ENCODE measurements around the gene STOML1. TPM values are rescaled to one million over a fixed set of nuclear protein-coding genes. Genes with fewer than 3 reads are reported as not detected.

Gene STOML1
- total and polyA plus RNA-seq, 10 of the 15 experiments (the other 5 are each of a cell fraction or from before 2014, with no cell fraction given) = 0.14 to 13.6 (median 8.3) TPM

DNA sequence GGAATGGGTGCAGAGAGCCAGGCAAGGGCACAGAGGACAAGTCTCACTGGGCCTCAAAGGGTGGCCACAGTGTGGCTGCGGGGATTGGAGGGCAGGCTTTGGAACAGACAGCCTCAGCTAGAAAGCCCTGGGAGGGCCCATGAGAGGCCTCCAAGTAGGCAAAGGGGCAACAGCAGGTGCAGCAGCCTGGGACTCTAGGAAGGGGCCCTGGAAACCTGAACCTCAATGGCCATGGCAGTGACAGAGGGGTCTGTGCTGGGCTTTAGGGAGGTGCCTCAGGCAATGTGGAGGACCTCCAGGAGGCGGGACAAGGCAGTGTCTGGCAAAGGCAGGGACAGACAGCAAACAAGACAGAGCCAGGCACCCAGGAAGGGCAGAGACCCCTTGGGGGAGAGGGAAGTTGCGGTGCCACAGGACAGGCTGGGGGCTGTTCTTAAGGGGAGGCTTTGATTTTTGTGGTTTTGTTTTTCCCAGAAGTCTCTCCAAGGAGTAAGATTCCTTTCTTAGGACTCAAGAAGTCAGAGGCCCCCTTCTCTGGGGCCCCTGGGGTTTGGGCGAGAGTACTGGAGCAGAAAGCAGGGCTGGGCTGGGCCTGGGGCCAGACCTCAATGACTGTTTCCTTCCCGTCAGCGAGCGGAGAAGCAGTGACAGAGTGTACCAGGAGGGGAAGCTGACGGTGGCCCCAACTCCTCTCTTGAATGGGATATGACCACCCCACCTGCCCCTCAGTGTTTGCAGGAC is 9.7 kb downstream of the STOML1 start:
- DNase-seq (ENCODE audit: low read depth, low spot score) (no peak), FAIRE-seq (peak; percentile 86), ATAC-seq (peak; percentile 86)
- peak overlapping the region; percentile 87 for H3K4me2 ChIP-seq (ENCODE audit: control insufficient read depth, insufficient read depth)
- in situ Hi-C loops (cut with MboI) (no loop called here), intact Hi-C loops (cut with micrococcal nuclease; ENCODE audit: unreplicated experiment) (no loop called here)
- CTCF ChIA-PET = interaction anchor here (0.9 to 3.6 kb wide), 5 partner anchors 10 to 71 kb away, joined by 3 to 26 read pairs (median 5); partner anchors contain the start of genes PML and STOML1
- BruUV-seq (replicated peaks) = no TSS peak
- H3K4me1 ChIP-seq (ENCODE audit: control insufficient read depth, insufficient read depth, low read length) = peaks cover 47% of the 10 kb centered on the region
- no peaks in the 10 kb centered on the region for H3K27me3 ChIP-seq (replicated peaks in 1 of 2; ENCODE audit: control insufficient read depth in 2 of 2, insufficient read depth in 2 of 2, low read length in 1 of 2)
- H3K36me3 ChIP-seq (ENCODE audit: control insufficient read depth in 2 of 2, insufficient read depth in 2 of 2, low read length in 1 of 2) = no peaks in the 10 kb centered on the region; a peak in 1 of 4 replicates
- peak overlapping the region; percentile 53 for H3K9ac ChIP-seq (ENCODE audit: control insufficient read depth, insufficient read depth, low read length)
- no peaks in the 10 kb centered on the region for H3K9me3 ChIP-seq (replicated peaks; ENCODE audit: control insufficient read depth, insufficient read depth, low read length)
- POLR2A ChIA-PET = interaction anchor here (0.7 to 1.7 kb wide), 2 partner anchors 12 to 14 kb away, joined by 3 to 8 read pairs; partner anchors contain the start of gene PML
- H4K20me1 ChIP-seq (ENCODE audit: control insufficient read depth, insufficient read depth) = no peaks in the 10 kb centered on the region
- peak overlapping the region; percentile 93 for H3K27ac ChIP-seq (ENCODE audit: control insufficient read depth, insufficient read depth)
- RAD21 ChIA-PET (ENCODE audit: unreplicated experiment) = interaction anchor here (0.7 kb wide), 1 partner anchor 11 kb away, joined by 4 read pairs; no protein-coding TSS in a partner anchor
- no peak overlapping the region; the same call in 1 of the 2 replicates for H3K4me3 ChIP-seq
- SMC1A ChIA-PET (ENCODE audit: uncharacterized antibody, unreplicated experiment) = interaction anchor here (1.1 to 1.7 kb wide), 5 partner anchors 9 to 18 kb away, joined by 3 to 6 read pairs (median 4); partner anchors contain the start of gene PML
- H3K79me2 ChIP-seq (ENCODE audit: control insufficient read depth, insufficient read depth, low read length) = no peaks in the 10 kb centered on the region
- WGBS (ENCODE audit: insufficient coverage, insufficient replicate concordance, low lambda C conversion rate, missing lambda C conversion rate) = 35% methylated on average over 8 of the region's 8 CpGs
- peak overlapping the region; percentile 82 for H2AFZ ChIP-seq (ENCODE audit: control insufficient read depth, low read depth, low read length)
- TF ChIP-seq EZH2 (IDR thresholded peaks at IDR 0.05; ENCODE audit: borderline replicate concordance, control insufficient read depth, low read depth, low read length) (no peak), SRF (IDR thresholded peaks at IDR 0.05; ENCODE audit: low read depth in 2 of 2, low read length in 2 of 2) (no peak), CHD1 (IDR thresholded peaks at IDR 0.05; ENCODE audit: low read depth, low read length) (no peak), ASH2L (IDR thresholded peaks at IDR 0.05; ENCODE audit: borderline replicate concordance, low read depth) (no peak), MEF2B (IDR thresholded peaks at IDR 0.05; ENCODE audit: partially characterized antibody, poor library complexity, severe bottlenecking) (peak; percentile 15), CBFB (IDR thresholded peaks at IDR 0.05; ENCODE audit: low read depth) (peak; percentile 50; the same call in 1 of the 2 replicates), POLR2A (IDR thresholded peaks at IDR 0.05; ENCODE audit: low read depth, low read length) (peak; percentile 60; the same call in 1 of the 2 replicates), EED (IDR thresholded peaks at IDR 0.05; ENCODE audit: low read depth) (peak; percentile 86), HDGF (IDR thresholded peaks at IDR 0.05) (no peak), RELA (IDR thresholded peaks at IDR 0.05; ENCODE audit: borderline replicate concordance, partially characterized antibody) (no peak), RUNX3 (IDR thresholded peaks at IDR 0.05; ENCODE audit: low read length) (peak; percentile 76)
- TF ChIP-seq, protein P1, sequence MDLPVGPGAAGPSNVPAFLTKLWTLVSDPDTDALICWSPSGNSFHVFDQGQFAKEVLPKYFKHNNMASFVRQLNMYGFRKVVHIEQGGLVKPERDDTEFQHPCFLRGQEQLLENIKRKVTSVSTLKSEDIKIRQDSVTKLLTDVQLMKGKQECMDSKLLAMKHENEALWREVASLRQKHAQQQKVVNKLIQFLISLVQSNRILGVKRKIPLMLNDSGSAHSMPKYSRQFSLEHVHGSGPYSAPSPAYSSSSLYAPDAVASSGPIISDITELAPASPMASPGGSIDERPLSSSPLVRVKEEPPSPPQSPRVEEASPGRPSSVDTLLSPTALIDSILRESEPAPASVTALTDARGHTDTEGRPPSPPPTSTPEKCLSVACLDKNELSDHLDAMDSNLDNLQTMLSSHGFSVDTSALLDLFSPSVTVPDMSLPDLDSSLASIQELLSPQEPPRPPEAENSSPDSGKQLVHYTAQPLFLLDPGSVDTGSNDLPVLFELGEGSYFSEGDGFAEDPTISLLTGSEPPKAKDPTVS (IDR thresholded peaks at IDR 0.05; ENCODE audit: low read depth, low read length) = no peak
- TF ChIP-seq, protein P2, sequence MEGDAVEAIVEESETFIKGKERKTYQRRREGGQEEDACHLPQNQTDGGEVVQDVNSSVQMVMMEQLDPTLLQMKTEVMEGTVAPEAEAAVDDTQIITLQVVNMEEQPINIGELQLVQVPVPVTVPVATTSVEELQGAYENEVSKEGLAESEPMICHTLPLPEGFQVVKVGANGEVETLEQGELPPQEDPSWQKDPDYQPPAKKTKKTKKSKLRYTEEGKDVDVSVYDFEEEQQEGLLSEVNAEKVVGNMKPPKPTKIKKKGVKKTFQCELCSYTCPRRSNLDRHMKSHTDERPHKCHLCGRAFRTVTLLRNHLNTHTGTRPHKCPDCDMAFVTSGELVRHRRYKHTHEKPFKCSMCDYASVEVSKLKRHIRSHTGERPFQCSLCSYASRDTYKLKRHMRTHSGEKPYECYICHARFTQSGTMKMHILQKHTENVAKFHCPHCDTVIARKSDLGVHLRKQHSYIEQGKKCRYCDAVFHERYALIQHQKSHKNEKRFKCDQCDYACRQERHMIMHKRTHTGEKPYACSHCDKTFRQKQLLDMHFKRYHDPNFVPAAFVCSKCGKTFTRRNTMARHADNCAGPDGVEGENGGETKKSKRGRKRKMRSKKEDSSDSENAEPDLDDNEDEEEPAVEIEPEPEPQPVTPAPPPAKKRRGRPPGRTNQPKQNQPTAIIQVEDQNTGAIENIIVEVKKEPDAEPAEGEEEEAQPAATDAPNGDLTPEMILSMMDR (IDR thresholded peaks at IDR 0.05 in 2 of 3, conservative IDR thresholded peaks at IDR 0.05 in 1 of 3; ENCODE audit: control insufficient read depth in 2 of 3, extremely low read depth in 1 of 3, insufficient read depth in 1 of 3, low read depth in 3 of 3, low read length in 3 of 3) = no peak
- TF ChIP-seq, protein P3, sequence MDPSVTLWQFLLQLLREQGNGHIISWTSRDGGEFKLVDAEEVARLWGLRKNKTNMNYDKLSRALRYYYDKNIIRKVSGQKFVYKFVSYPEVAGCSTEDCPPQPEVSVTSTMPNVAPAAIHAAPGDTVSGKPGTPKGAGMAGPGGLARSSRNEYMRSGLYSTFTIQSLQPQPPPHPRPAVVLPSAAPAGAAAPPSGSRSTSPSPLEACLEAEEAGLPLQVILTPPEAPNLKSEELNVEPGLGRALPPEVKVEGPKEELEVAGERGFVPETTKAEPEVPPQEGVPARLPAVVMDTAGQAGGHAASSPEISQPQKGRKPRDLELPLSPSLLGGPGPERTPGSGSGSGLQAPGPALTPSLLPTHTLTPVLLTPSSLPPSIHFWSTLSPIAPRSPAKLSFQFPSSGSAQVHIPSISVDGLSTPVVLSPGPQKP (IDR thresholded peaks at IDR 0.05; ENCODE audit: low read depth, low read length) = no peak
- TF ChIP-seq, protein P4, sequence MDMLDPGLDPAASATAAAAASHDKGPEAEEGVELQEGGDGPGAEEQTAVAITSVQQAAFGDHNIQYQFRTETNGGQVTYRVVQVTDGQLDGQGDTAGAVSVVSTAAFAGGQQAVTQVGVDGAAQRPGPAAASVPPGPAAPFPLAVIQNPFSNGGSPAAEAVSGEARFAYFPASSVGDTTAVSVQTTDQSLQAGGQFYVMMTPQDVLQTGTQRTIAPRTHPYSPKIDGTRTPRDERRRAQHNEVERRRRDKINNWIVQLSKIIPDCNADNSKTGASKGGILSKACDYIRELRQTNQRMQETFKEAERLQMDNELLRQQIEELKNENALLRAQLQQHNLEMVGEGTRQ (IDR thresholded peaks at IDR 0.05; ENCODE audit: borderline replicate concordance, low read depth, low read length) = no peak
